Right kidney (tissue), 1 donor: ENCODE measurements around the gene TRERF1.

Experiments used
- DNase-seq: peaks from one replicate; pipeline ENCODE4 v3.0.0-alpha.2; 2016

TRERF1 gene

GRCh38 chr6:42394151-42394550 is 57.6 kb downstream of the TRERF1 start:
- DNase-seq = no peak

- DNase-seq = no peak
These were observed 58.4 kb downstream of the TRERF1 start for GRCh38 chr6:42393339-42393738.

GRCh38 chr6:42392833-42393232 is 58.9 kb downstream of the TRERF1 start:
- DNase-seq = peak; percentile 22

- DNase-seq = no peak
These were observed 60.3 kb downstream of the TRERF1 start for GRCh38 chr6:42391441-42391840.

- no peak for DNase-seq
These were observed 61.3 kb downstream of the TRERF1 start for GRCh38 chr6:42390228-42390934.

GRCh38 chr6:42389736-42390135 is 62.0 kb downstream of the TRERF1 start:
- DNase-seq = no peak

GRCh38 chr6:42388046-42388445 is 63.7 kb downstream of the TRERF1 start:
- no peak for DNase-seq

GRCh38 chr6:42387336-42387735 is 64.4 kb downstream of the TRERF1 start:
- DNase-seq = no peak

- no peak for DNase-seq
These were observed 66.4 kb downstream of the TRERF1 start for GRCh38 chr6:42385339-42385738.

- DNase-seq = no peak
These were observed 68.1 kb downstream of the TRERF1 start for GRCh38 chr6:42383421-42384205.

GRCh38 chr6:42381850-42382249 is 69.9 kb downstream of the TRERF1 start:
- no peak for DNase-seq

GRCh38 chr6:42380228-42380979 is 71.3 kb downstream of the TRERF1 start:
- no peak for DNase-seq

GRCh38 chr6:42378536-42378935 is 73.2 kb downstream of the TRERF1 start:
- no peak for DNase-seq

- no peak for DNase-seq
These were observed 73.6 kb downstream of the TRERF1 start for GRCh38 chr6:42378125-42378524.

- DNase-seq = no peak
These were observed 76.6 kb downstream of the TRERF1 start for GRCh38 chr6:42375007-42375635.

- DNase-seq = no peak
These were observed 77.6 kb downstream of the TRERF1 start for GRCh38 chr6:42374018-42374669.

- no peak for DNase-seq
These were observed 79.0 kb downstream of the TRERF1 start for GRCh38 chr6:42372699-42373098.

GRCh38 chr6:42370323-42370985 is 81.3 kb downstream of the TRERF1 start:
- no peak for DNase-seq

GRCh38 chr6:42369568-42369967 is 82.2 kb downstream of the TRERF1 start:
- DNase-seq = no peak

- no peak for DNase-seq
These were observed 83.5 kb downstream of the TRERF1 start for GRCh38 chr6:42368181-42368580.

GRCh38 chr6:42367353-42368011 is 84.2 kb downstream of the TRERF1 start:
- DNase-seq = peak; percentile 23
